T-cell (primary cell): Measurements from ENCODE around the gene NUCB1. TPM values are rescaled to one million over a fixed set of nuclear protein-coding genes. Genes with fewer than 3 reads are reported as not detected.

Experiments
- ATAC-seq, 4 experiments: fragments of 200-7000 bp in 3 of 4; fragments of 150-1000 bp in 1 of 4; cut with Tn5 transposase; replicated peaks in 1 of 4; 1 replicate in 3 of 4; 2 replicates in 1 of 4; pipeline ENCODE4 v1.10.0; 2021; ENCODE audit warnings: moderate library complexity in 3 of 4, mild to moderate bottlenecking in 2 of 4, moderate number of reproducible peaks in 1 of 4
- CTCF ChIA-PET, 2 donors: fragments of 300-600 bp; sonication (Branson Sonifier 250); formaldehyde crosslinking; loops; one replicate each; lab custom pipeline; 2022; ENCODE audit warnings: antibody characterized with exemption in 2 of 2; lab: Charles Lee
- POLR2A ChIA-PET, 2 donors: fragments of 300-600 bp; sonication (Branson Sonifier 250); formaldehyde crosslinking; loops; one replicate each; lab custom pipeline; 2022; ENCODE audit warnings: antibody characterized with exemption in 2 of 2; lab: Charles Lee
- DNase-seq, 35 experiments: peaks; one replicate each; pipeline versions ENCODE4 v3.0.0 to v3.0.0-alpha.2; 2013 to 2023
- H3K27ac ChIP-seq: one replicate; pipeline ENCODE4 v1.5.1; 2013; ENCODE audit warnings: low read length
- H3K27me3 ChIP-seq, 2 experiments: replicated peaks in 1 of 2; 1 replicate in 1 of 2; 2 replicates in 1 of 2; pipeline versions ENCODE4 v1.6.1 to v1.7.0; 2013; ENCODE audit warnings: low read length in 1 of 2, mixed read lengths in 1 of 2; ENCODE audit not compliant: control insufficient read depth in 2 of 2, insufficient read depth in 2 of 2; ENCODE audit errors: extremely low read depth in 1 of 2
- H3K36me3 ChIP-seq, 2 donors: 1 replicate in 1 of 2; 2 replicates in 1 of 2; pipeline versions ENCODE4 v1.6.1 to v1.7.0; 2013; ENCODE audit warnings: low read length in 1 of 2; ENCODE audit not compliant: control insufficient read depth in 2 of 2, insufficient read depth in 1 of 2; ENCODE audit errors: extremely low read depth in 1 of 2
- H3K4me1 ChIP-seq, 2 experiments: 1 replicate in 1 of 2; 2 replicates in 1 of 2; pipeline versions ENCODE4 v1.6.1 to v1.7.0; 2013; ENCODE audit warnings: low read length in 2 of 2, mixed read lengths in 1 of 2; ENCODE audit not compliant: insufficient read depth in 2 of 2, control insufficient read depth in 1 of 2; ENCODE audit errors: extremely low read depth in 1 of 2
- H3K4me3 ChIP-seq, 2 donors: 1 replicate in 1 of 2; 2 replicates in 1 of 2; pipeline versions ENCODE4 v1.5.1 to v1.7.0; 2013; ENCODE audit warnings: mild to moderate bottlenecking in 2 of 2, low read length in 1 of 2, moderate library complexity in 1 of 2; ENCODE audit not compliant: control insufficient read depth in 1 of 2; ENCODE audit errors: extremely low read depth in 1 of 2
- H3K9me3 ChIP-seq: 2 replicates; pipeline ENCODE4 v1.7.0; 2013
- H3K27ac Mint-ChIP-seq, 2 donors: one replicate each; pipeline ENCODE4 v1.8.0; 2020 to 2021; ENCODE audit warnings: mild to moderate bottlenecking in 2 of 2, mixed read lengths in 2 of 2
- H3K27me3 Mint-ChIP-seq, 2 donors: one replicate each; pipeline ENCODE4 v1.8.0; 2021 to 2022; ENCODE audit warnings: mixed read lengths in 2 of 2
- H3K36me3 Mint-ChIP-seq: one replicate; pipeline ENCODE4 v1.8.0; 2021; ENCODE audit warnings: mixed read lengths
- H3K4me1 Mint-ChIP-seq, 3 donors: one replicate each; pipeline ENCODE4 v1.8.0; 2020 to 2022; ENCODE audit warnings: mixed read lengths in 3 of 3, mild to moderate bottlenecking in 1 of 3
- H3K4me3 Mint-ChIP-seq, 3 donors: one replicate each; pipeline ENCODE4 v1.8.0; 2020 to 2022; ENCODE audit warnings: mild to moderate bottlenecking in 3 of 3, mixed read lengths in 3 of 3, moderate library complexity in 3 of 3
- H3K9me3 Mint-ChIP-seq, 3 donors: one replicate each; pipeline ENCODE4 v1.8.0; 2020 to 2022; ENCODE audit warnings: mixed read lengths in 3 of 3
- WGBS: methylation state at CpG from one replicate; pipeline ENCODE4 v1.1.5; 2013; ENCODE audit warnings: missing lambda C conversion rate; ENCODE audit not compliant: insufficient coverage; 5-methylcytosine and 5-hydroxymethylcytosine counted together
- total RNA-seq, 35 experiments: library from RNA in 6 of 35; stranded (reverse) in 6 of 35; fragments of 120-200 nt in 1 of 35; gene quantifications; one replicate each; pipeline versions ENCODE4 v1.2.1 to v1.2.4 and lab custom pipeline; 2013 to 2026

The NUCB1 gene
- total RNA-seq, 5 donors from 2014 or later (not counting 1 experiment from before 2014, with no cell fraction given): 122 to 177 (median 165) TPM

DNA sequence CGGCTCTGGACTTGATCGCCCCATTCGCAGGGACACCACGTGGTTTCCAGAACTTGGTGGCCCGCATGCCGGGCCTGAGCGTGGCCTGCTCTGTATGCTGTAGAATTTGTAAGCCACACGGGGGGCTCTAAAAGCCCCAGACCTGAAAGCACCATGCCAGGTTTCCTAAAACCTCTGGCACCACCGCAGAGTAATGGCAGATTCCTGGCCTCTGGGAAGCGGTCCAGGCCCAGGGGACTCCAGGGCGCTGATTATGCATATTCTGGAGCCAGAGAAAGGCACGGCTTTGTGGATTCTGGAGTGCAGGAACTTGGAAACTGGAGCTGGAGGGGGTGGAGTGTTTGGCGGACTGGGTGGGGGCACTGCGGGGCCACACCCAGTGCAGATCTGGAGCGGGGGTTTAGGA lies 68.7 kb downstream of the NUCB1 start:
- Mint-ChIP-seq H3K4me1 (peaks cover 37 to 48% (median 41%) of the 10 kb centered on the region in 3 donors), H3K4me3 (no peak overlapping the region), H3K36me3 (peaks cover 26% of the 10 kb centered on the region), H3K27ac (no peak overlapping the region), H3K9me3 (no peaks in the 10 kb centered on the region), H3K27me3 (no peaks in the 10 kb centered on the region)
- WGBS: 93% methylated on average over 11 of the region's 15 CpGs
- peaks cover 12 to 33% of the 10 kb centered on the region in 2 experiments for H3K4me1 ChIP-seq
- no peak for DNase-seq
- H3K36me3 ChIP-seq: peaks cover 16 to 54% of the 10 kb centered on the region in 2 donors
- no peaks in the 10 kb centered on the region for H3K9me3 ChIP-seq
- ChIA-PET POLR2A (no interaction called here), CTCF (no interaction called here)
- no peak overlapping the region for H3K27ac ChIP-seq
- ATAC-seq: no peak
- no peaks in the 10 kb centered on the region for H3K27me3 ChIP-seq
- H3K4me3 ChIP-seq: no peak overlapping the region

DNA sequence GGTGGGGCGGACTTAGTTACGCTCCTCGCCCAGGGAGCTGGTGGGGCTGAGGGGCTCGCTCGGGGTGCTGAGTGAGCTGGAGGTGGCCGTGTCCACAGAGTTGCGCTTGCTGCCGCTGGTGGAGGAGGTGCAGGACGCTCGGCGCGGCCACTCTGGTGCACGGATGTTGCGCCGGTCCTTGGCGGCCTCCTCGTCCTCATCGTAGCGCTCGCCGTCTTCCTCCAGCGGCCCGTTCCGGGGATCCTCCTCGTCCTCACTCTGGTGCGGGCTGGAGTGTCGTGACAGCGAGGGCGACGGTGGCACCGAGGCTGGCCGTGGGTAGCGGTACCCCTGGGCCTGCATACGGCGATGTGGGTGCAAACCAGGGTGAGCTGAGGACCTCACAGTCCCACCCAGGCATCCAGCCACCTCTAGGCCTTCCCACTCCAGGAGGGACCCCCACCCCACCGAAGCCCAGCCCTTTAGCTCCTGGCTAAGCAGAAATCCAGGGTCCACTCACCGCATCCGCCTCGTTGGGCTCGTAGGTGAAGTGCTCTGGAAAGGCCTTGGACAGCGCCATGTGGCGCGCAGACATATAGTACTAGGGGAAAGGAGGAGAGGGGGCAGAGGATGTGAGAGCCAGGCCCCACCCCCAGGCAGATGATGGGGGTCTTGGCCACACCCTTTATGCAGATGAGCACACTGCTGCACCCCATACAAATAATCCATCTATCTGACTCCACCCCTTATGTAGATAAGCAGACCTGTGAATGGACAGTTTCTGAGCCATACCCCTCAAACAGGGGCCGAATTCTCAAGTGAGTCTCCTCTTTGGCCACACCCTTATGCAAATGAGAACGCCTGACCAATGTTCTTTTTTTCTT lies 69.4 kb downstream of the NUCB1 start:
- H3K27me3 Mint-ChIP-seq: no peaks in the 10 kb centered on the region
- no peak overlapping the region for H3K4me3 Mint-ChIP-seq
- Histone ChIP-seq H3K4me3 (no peak overlapping the region), H3K27me3 (no peaks in the 10 kb centered on the region), H3K9me3 (no peaks in the 10 kb centered on the region), H3K27ac (no peak overlapping the region), H3K4me1 (peaks cover 8 to 26% of the 10 kb centered on the region in 2 experiments), H3K36me3 (peaks cover 16 to 61% of the 10 kb centered on the region in 2 donors)
- DNase-seq (no peak), ATAC-seq (no peak)
- 96% methylated on average over 40 of the region's 45 CpGs for WGBS
- peaks cover 30 to 41% (median 34%) of the 10 kb centered on the region in 3 donors for H3K4me1 Mint-ChIP-seq
- no peak overlapping the region for H3K27ac Mint-ChIP-seq
- ChIA-PET CTCF (interaction anchor here in 1 of 2 donors (0.6 to 2.5 kb wide), 3 partner anchors 40 to 97 kb away, joined by 4 to 23 read pairs (median 5); partner anchors contain the start of genes NUCB1 and PPP1R15A), POLR2A (no interaction called here)
- peaks cover 29% of the 10 kb centered on the region for H3K36me3 Mint-ChIP-seq
- no peaks in the 10 kb centered on the region for H3K9me3 Mint-ChIP-seq

DNA sequence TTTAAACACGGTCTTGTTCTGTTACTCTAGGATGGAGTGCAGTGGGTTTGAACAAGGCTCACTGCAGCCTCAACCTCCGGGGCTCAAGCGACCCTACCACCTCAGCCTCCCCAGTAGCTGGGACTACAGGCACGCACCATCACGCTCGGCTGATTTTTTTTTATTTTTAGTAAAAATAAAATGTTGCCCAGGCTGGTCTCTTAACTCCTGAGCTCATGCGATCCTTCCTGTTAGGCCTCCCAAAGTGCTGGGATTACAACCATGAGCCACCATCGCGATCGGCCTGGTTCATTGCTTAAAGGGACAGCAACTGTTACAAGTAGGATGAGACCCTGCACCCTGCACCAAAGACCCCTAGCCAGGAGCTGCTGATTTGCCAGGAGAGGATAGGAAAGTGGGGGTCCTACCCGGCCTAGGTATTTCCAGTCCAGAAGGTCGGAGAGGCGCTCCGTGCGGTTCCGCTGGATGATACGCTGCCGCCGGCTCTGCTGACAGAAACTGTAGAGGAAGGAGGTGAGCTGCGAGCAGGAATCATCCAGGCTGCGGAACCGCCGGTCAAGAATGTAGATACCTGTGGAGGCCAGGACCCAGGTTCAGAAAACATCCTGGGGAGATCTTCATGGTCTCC lies 70.1 kb downstream of the NUCB1 start:
- ChIA-PET POLR2A (interaction anchor here in 1 of 2 donors (0.5 kb wide), 1 partner anchor 11 kb away, joined by 11 read pairs; no protein-coding TSS in a partner anchor), CTCF (interaction anchor here (0.6 to 2.5 kb wide), 13 partner anchors 15 to 332 kb away, joined by 3 to 23 read pairs (median 5); partner anchors contain the start of genes GYS1 (in 2 of the 2), BAX (in 1 of the 2), DHDH (in 1 of the 2) and NUCB1 (in 1 of the 2))
- Histone ChIP-seq H3K27ac (no peak overlapping the region), H3K9me3 (no peaks in the 10 kb centered on the region), H3K27me3 (no peaks in the 10 kb centered on the region), H3K4me3 (no peak overlapping the region), H3K4me1 (peaks cover 6 to 22% of the 10 kb centered on the region in 2 experiments), H3K36me3 (peaks cover 16 to 62% of the 10 kb centered on the region in 2 donors)
- peaks cover 23 to 35% (median 30%) of the 10 kb centered on the region in 3 donors for H3K4me1 Mint-ChIP-seq
- 100% methylated on average over 15 of the region's 23 CpGs for WGBS
- no peaks in the 10 kb centered on the region for H3K27me3 Mint-ChIP-seq
- no peaks in the 10 kb centered on the region for H3K9me3 Mint-ChIP-seq
- no peak overlapping the region for H3K27ac Mint-ChIP-seq
- DNase-seq (no peak), ATAC-seq (no peak)
- no peak overlapping the region for H3K4me3 Mint-ChIP-seq
- peaks cover 29% of the 10 kb centered on the region for H3K36me3 Mint-ChIP-seq

DNA sequence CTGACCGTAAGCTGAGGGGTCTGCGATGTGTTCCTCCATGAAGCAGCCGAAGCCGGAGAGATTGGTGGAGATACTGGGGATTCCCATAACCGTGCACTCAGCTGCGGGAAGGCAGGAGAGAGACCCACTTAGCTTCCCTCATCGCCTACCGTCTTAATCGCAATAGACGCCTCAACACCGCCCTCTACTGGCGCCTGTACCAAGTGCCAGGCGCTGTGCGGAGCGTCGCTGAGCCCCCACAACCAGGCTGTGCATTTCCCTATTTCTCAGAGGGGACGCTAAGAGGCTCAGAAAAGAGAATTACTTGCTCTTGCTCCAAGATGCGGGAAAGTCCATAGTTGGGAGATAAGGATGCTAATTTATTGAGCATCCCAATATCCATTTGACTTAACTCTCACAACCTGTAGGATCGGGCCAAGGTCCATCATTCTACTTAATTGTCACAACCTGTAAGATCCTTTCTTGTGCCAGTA lies 70.8 kb downstream of the NUCB1 start:
- H3K4me1 ChIP-seq: peaks cover 5 to 20% of the 10 kb centered on the region in 2 experiments
- H3K27ac ChIP-seq: no peak overlapping the region
- Mint-ChIP-seq H3K4me3 (no peak overlapping the region), H3K27me3 (no peaks in the 10 kb centered on the region), H3K36me3 (peaks cover 25% of the 10 kb centered on the region), H3K27ac (no peak overlapping the region), H3K4me1 (peaks cover 15 to 28% (median 24%) of the 10 kb centered on the region in 3 donors), H3K9me3 (no peaks in the 10 kb centered on the region)
- DNase-seq (peak; percentile 51 to 92 (median 76)), ATAC-seq (peak; percentile 80 to 84 (median 82))
- 10% methylated on average over 10 of the region's 19 CpGs for WGBS
- no peaks in the 10 kb centered on the region for H3K9me3 ChIP-seq
- CTCF ChIA-PET: interaction anchor here (0.5 to 2.5 kb wide), 12 partner anchors 16 to 706 kb away, joined by 3 to 23 read pairs (median 4); partner anchors contain the start of genes GYS1 (in 2 of the 2), BAX (in 1 of the 2), DHDH (in 1 of the 2) and NUCB1 (in 1 of the 2)
- H3K27me3 ChIP-seq: no peaks in the 10 kb centered on the region
- POLR2A ChIA-PET: no interaction called here
- no peak overlapping the region for H3K4me3 ChIP-seq
- H3K36me3 ChIP-seq: peaks cover 16 to 63% of the 10 kb centered on the region in 2 donors

Other genes starting within 250 kb of the NUCB1 start
- 1 to 10 TPM; 2.2 to 4.2 (median 3.5) TPM for gene NTN5, start 227.3 kb upstream of the NUCB1 start, total RNA-seq
- gene FUT2, start 204.3 kb upstream of the NUCB1 start, total RNA-seq: under 1 TPM in 1 of 5 donors, not detected in 4; 0.16 TPM
- gene MAMSTR, start 180.6 kb upstream of the NUCB1 start, total RNA-seq: 1 to 10 TPM in 4 of 5 donors, under 1 TPM in 1; 0.56 to 2.4 (median 1.6) TPM
- under 1 TPM in 3 of 5 donors, not detected in 2; 0.23 to 0.65 (median 0.32) TPM for gene RASIP1, start 159.7 kb upstream of the NUCB1 start, total RNA-seq
- gene IZUMO1, start 153.4 kb upstream of the NUCB1 start, total RNA-seq: not detected
- under 1 TPM; 0.09 to 0.28 (median 0.15) TPM for gene FUT1, start 147.7 kb upstream of the NUCB1 start, total RNA-seq
- gene FGF21, start 144.8 kb upstream of the NUCB1 start, total RNA-seq: not detected
- gene BCAT2, start 89.3 kb upstream of the NUCB1 start, total RNA-seq: 10 to 100 TPM; 21.5 to 40.6 (median 36.6) TPM
- gene HSD17B14, start 63.8 kb upstream of the NUCB1 start, total RNA-seq: 1 to 10 TPM in 2 of 5 donors, under 1 TPM in 2, not detected in 1; 0.58 to 2.1 (median 1.1) TPM
- gene PLEKHA4, start 31.7 kb upstream of the NUCB1 start, total RNA-seq: 10 to 100 TPM in 1 of 5 donors, 1 to 10 TPM in 4; 2.7 to 11.8 (median 5.2) TPM
- 100 to 1,000 TPM in 2 of 5 donors, 10 to 100 TPM in 3; 74.4 to 713 (median 93.6) TPM for gene PPP1R15A, start 27.9 kb upstream of the NUCB1 start, total RNA-seq
- under 1 TPM in 1 of 5 donors, not detected in 4; 0.26 TPM for gene TULP2, start 1.6 kb upstream of the NUCB1 start, total RNA-seq
- gene DHDH, start 33.4 kb downstream of the NUCB1 start, total RNA-seq: 1 to 10 TPM in 4 of 5 donors, under 1 TPM in 1; 0.93 to 1.7 (median 1.2) TPM
- 100 to 1,000 TPM in 3 of 5 donors, 10 to 100 TPM in 2; 76.6 to 201 (median 183) TPM for gene BAX, start 54.6 kb downstream of the NUCB1 start, total RNA-seq
- 1,000 to 10,000 TPM in 2 of 5 donors, 100 to 1,000 TPM in 3; 594 to 1,085 (median 906) TPM for gene FTL, start 65.0 kb downstream of the NUCB1 start, total RNA-seq
- gene GYS1, start 93.0 kb downstream of the NUCB1 start, total RNA-seq: 10 to 100 TPM; 28.1 to 58.9 (median 52.4) TPM
- 10 to 100 TPM; 20.3 to 48.7 (median 41.4) TPM for gene RUVBL2, start 93.6 kb downstream of the NUCB1 start, total RNA-seq
- gene LHB, start 116.8 kb downstream of the NUCB1 start, total RNA-seq: under 1 TPM in 1 of 5 donors, not detected in 4; 0.57 TPM
- gene CGB3, start 124.0 kb downstream of the NUCB1 start, total RNA-seq: not detected
- not detected for gene CGB2, start 131.6 kb downstream of the NUCB1 start, total RNA-seq
- gene CGB1, start 136.6 kb downstream of the NUCB1 start, total RNA-seq: not detected
- not detected for gene CGB5, start 143.5 kb downstream of the NUCB1 start, total RNA-seq
- not detected for gene CGB8, start 148.8 kb downstream of the NUCB1 start, total RNA-seq
- not detected for gene CGB7, start 157.4 kb downstream of the NUCB1 start, total RNA-seq
- not detected for gene NTF4, start 164.5 kb downstream of the NUCB1 start, total RNA-seq
- not detected for gene KCNA7, start 172.4 kb downstream of the NUCB1 start, total RNA-seq
- 100 to 1,000 TPM; 406 to 704 (median 645) TPM for gene SNRNP70, start 185.1 kb downstream of the NUCB1 start, total RNA-seq
- 10 to 100 TPM in 3 of 5 donors, 1 to 10 TPM in 2; 8.1 to 17.8 (median 12.9) TPM for gene LIN7B, start 214.1 kb downstream of the NUCB1 start, total RNA-seq
- gene C19orf73, start 218.8 kb downstream of the NUCB1 start, total RNA-seq: 1 to 10 TPM; 2.1 to 3.7 (median 2.5) TPM
- 1 to 10 TPM; 3.8 to 4.7 (median 4.1) TPM for gene PPFIA3, start 219.2 kb downstream of the NUCB1 start, total RNA-seq